GM12878 (cell line): ENCODE results near the gene HABP2. TPM values are rescaled to one million over a fixed set of nuclear protein-coding genes. Genes with fewer than 3 reads are reported as not detected.

Experiments used
- ATAC-seq: fragments of 200-7000 bp; cut with Tn5 transposase; 3 replicates; pipeline ENCODE4 v1.9.1; 2020; ENCODE audit warnings: mild to moderate bottlenecking, moderate library complexity
- BruUV-seq: library from RNA; stranded (reverse); fragments of 400-500 nt; replicated peaks from 2 replicates; lab custom pipeline; 2021; lab: Mats Ljungman, UMichigan
- CTCF ChIA-PET: fragments of 300-600 bp; sonication (Branson Sonifier 250); formaldehyde crosslinking; extraction: SDS; loops from one replicate; lab custom pipeline; 2021; ENCODE audit warnings: inconsistent platforms; lab: Yijun Ruan, JAX
- POLR2A ChIA-PET: fragments of 350-600 bp; formaldehyde crosslinking; extraction: SDS; loops from one replicate; lab custom pipeline; 2021; ENCODE audit warnings: inconsistent platforms; lab: Charles Lee
- RAD21 ChIA-PET: fragments of 300-600 bp; sonication (Branson Sonifier 250); formaldehyde crosslinking; loops from one replicate; lab custom pipeline; 2023; ENCODE audit warnings: antibody characterized with exemption; ENCODE audit not compliant: unreplicated experiment; lab: Charles Lee
- SMC1A ChIA-PET: fragments of 300-600 bp; sonication (Branson Sonifier 250); formaldehyde crosslinking; loops from one replicate; lab custom pipeline; 2023; ENCODE audit not compliant: unreplicated experiment, uncharacterized antibody; lab: Charles Lee
- DNase-seq: peaks from one replicate; pipeline ENCODE4 v3.0.0-alpha.2; 2011; ENCODE audit warnings: low read depth, low spot score
- FAIRE-seq: peaks from 3 replicates; lab custom pipeline; 2011; peaks lifted over from hg19 to GRCh38; lab: Jason Lieb, UNC
- H2AFZ ChIP-seq: 2 replicates; pipeline ENCODE4 v1.6.0; 2011; ENCODE audit warnings: low read depth, low read length, control low read depth; ENCODE audit not compliant: control insufficient read depth
- H3K27ac ChIP-seq: 2 replicates; pipeline ENCODE4 v1.5.1; 2011; ENCODE audit warnings: control low read depth; ENCODE audit not compliant: control insufficient read depth, insufficient read depth
- H3K27me3 ChIP-seq, 2 experiments: replicated peaks in 1 of 2; 2 replicates each; pipeline versions ENCODE4 v1.6.0 to v1.6.1; 2011; ENCODE audit warnings: low read length in 1 of 2; ENCODE audit not compliant: control insufficient read depth in 2 of 2, insufficient read depth in 2 of 2
- H3K36me3 ChIP-seq, 2 experiments: 2 replicates each; pipeline ENCODE4 v1.5.1; 2011; ENCODE audit warnings: low read length in 1 of 2; ENCODE audit not compliant: control insufficient read depth in 2 of 2, insufficient read depth in 2 of 2
- H3K4me1 ChIP-seq: 2 replicates; pipeline ENCODE4 v1.6.1; 2011; ENCODE audit warnings: mild to moderate bottlenecking, low read length, moderate library complexity, mixed read lengths; ENCODE audit not compliant: control insufficient read depth, insufficient read depth
- H3K4me2 ChIP-seq: 2 replicates; pipeline ENCODE4 v1.6.0; 2011; ENCODE audit warnings: control low read depth; ENCODE audit not compliant: control insufficient read depth, insufficient read depth
- H3K4me3 ChIP-seq: fragments of 200-600 bp; sonication (generic); 2 replicates; pipeline ENCODE4 v1.5.1; 2016
- H3K79me2 ChIP-seq: 2 replicates; pipeline ENCODE4 v1.6.0; 2011; ENCODE audit warnings: low read length; ENCODE audit not compliant: control insufficient read depth, insufficient read depth
- H3K9ac ChIP-seq: 2 replicates; pipeline ENCODE4 v1.8.0; 2011; ENCODE audit warnings: low read length, control low read depth, mixed read lengths; ENCODE audit not compliant: control insufficient read depth, insufficient read depth
- H3K9me3 ChIP-seq: replicated peaks from 3 replicates; pipeline ENCODE4 v1.5.1; 2011; ENCODE audit warnings: mild to moderate bottlenecking, low read length; ENCODE audit not compliant: control insufficient read depth, insufficient read depth
- H4K20me1 ChIP-seq: 2 replicates; pipeline ENCODE4 v1.6.0; 2011; ENCODE audit not compliant: control insufficient read depth, insufficient read depth
- EP300 ChIP-seq, 2 experiments: fragments of 150-350 bp in 1 of 2; IDR thresholded peaks; 2 replicates each; pipeline ENCODE4 v1.6.1; 2011 to 2012; ENCODE audit warnings: low read depth in 2 of 2, low read length in 2 of 2, borderline replicate concordance in 1 of 2, improper control_type of control experiment in 1 of 2, inconsistent platforms in 1 of 2; ENCODE audit not compliant: control insufficient read depth in 1 of 2
- NR2C1 ChIP-seq: fragments of 450-650 bp; IDR thresholded peaks from 2 replicates; pipeline ENCODE4 v1.6.1; 2017; ENCODE audit warnings: antibody characterized with exemption, mild to moderate bottlenecking, moderate library complexity
- RCOR1 ChIP-seq: conservative IDR thresholded peaks from 2 replicates; pipeline ENCODE4 v1.6.1; 2012; ENCODE audit warnings: low read depth, low read length, improper control_type of control experiment
- ZNF622 ChIP-seq: fragments of 450-650 bp; IDR thresholded peaks from 2 replicates; pipeline ENCODE4 v1.6.1; 2017; ENCODE audit warnings: mild to moderate bottlenecking, inconsistent platforms
- WGBS: methylation state at CpG from one replicate; pipeline ENCODE4 v1.1.6; 2016; ENCODE audit warnings: low lambda C conversion rate; ENCODE audit not compliant: insufficient replicate concordance, insufficient coverage; ENCODE audit errors: missing lambda C conversion rate; 5-methylcytosine and 5-hydroxymethylcytosine counted together
- in situ Hi-C: fragments of 300-500 bp; cut with MboI; formaldehyde crosslinking; loops from 9 replicates; pipeline ENCODE4 v1.14.3; 2018; ENCODE audit warnings: mixed read lengths
- intact Hi-C: fragments of 100-400 bp; cut with micrococcal nuclease; formaldehyde crosslinking; loops from one replicate; pipeline ENCODE4 v1.14.2; 2022; ENCODE audit not compliant: unreplicated experiment
- polyA plus RNA-seq, 11 experiments: library from polyadenylated mRNA; depleted of rRNA in 4 of 11; unstranded in 6 of 11; stranded (reverse) in 5 of 11; fragments of >200 nt; fragmentation: Nextera tagmentation in 4 of 11; fragmentation: Illumina TruSeq in 1 of 11; extraction: Ambion mirVana in 4 of 11; extraction: Trizol in 1 of 11; gene quantifications; 1 replicate in 1 of 11; 2 replicates in 10 of 11; pipeline versions ENCODE4 v1.2.1 to v1.2.3, GENCODE V29; 2011 to 2016; ENCODE audit warnings: inconsistent platforms in 2 of 11, missing spikeins in 2 of 11, low read depth in 1 of 11
- total RNA-seq, 4 experiments: library from RNA; depleted of rRNA in 3 of 4; stranded (reverse); fragments of >200 nt in 3 of 4; fragmentation: Illumina TruSeq in 1 of 4; extraction: Trizol in 1 of 4; gene quantifications; 2 replicates each; pipeline versions ENCODE4 v1.2.1 to v1.2.3, GENCODE V29; 2013 to 2021
- TF ChIP-seq, protein P1 (sequence below): fragments of 450-650 bp; IDR thresholded peaks from 2 replicates; pipeline ENCODE4 v1.6.1; 2018; ENCODE audit warnings: borderline replicate concordance, mild to moderate bottlenecking; ENCODE audit not compliant: partially characterized antibody
- TF ChIP-seq, protein P2 (sequence below): IDR thresholded peaks from 2 replicates; pipeline ENCODE4 v1.6.1; 2011; ENCODE audit warnings: low read depth, low read length, improper control_type of control experiment, borderline replicate concordance

Gene HABP2
- total and polyA plus RNA-seq, 10 of the 15 experiments (the other 5 are each of a cell fraction or from before 2014, with no cell fraction given): 0.13 TPM; not detected in 9

- Histone ChIP-seq H4K20me1 (no peaks in the 10 kb centered on the region), H3K4me1 (no peaks in the 10 kb centered on the region), H3K4me2 (no peak overlapping the region), H2AFZ (no peak overlapping the region), H3K36me3 (no peaks in the 10 kb centered on the region), H3K9ac (no peak overlapping the region), H3K27me3 (no peaks in the 10 kb centered on the region; a peak in 2 of 4 replicates), H3K4me3 (no peak overlapping the region), H3K9me3 (no peaks in the 10 kb centered on the region; the same call in 2 of the 3 replicates), H3K79me2 (no peaks in the 10 kb centered on the region), H3K27ac (no peak overlapping the region)
- intact Hi-C loops: no loop called here
- POLR2A ChIA-PET: interaction anchor here (0.6 kb wide), 1 partner anchor 18 kb away, joined by 3 read pairs; no protein-coding TSS in a partner anchor
- FAIRE-seq (no peak), ATAC-seq (no peak), DNase-seq (no peak)
- in situ Hi-C loops: no loop called here
- WGBS: 87% methylated on average over 1 of the region's 1 CpG
- RAD21 ChIA-PET: no interaction called here
- TF ChIP-seq RCOR1 (no peak), EP300 (IDR thresholded peaks at IDR 0.05; ENCODE audit: borderline replicate concordance in 1 of 2, control insufficient read depth in 1 of 2, low read depth in 2 of 2, low read length in 2 of 2) (no peak), ZNF622 (no peak), NR2C1 (no peak)
- TF ChIP-seq, protein P1, sequence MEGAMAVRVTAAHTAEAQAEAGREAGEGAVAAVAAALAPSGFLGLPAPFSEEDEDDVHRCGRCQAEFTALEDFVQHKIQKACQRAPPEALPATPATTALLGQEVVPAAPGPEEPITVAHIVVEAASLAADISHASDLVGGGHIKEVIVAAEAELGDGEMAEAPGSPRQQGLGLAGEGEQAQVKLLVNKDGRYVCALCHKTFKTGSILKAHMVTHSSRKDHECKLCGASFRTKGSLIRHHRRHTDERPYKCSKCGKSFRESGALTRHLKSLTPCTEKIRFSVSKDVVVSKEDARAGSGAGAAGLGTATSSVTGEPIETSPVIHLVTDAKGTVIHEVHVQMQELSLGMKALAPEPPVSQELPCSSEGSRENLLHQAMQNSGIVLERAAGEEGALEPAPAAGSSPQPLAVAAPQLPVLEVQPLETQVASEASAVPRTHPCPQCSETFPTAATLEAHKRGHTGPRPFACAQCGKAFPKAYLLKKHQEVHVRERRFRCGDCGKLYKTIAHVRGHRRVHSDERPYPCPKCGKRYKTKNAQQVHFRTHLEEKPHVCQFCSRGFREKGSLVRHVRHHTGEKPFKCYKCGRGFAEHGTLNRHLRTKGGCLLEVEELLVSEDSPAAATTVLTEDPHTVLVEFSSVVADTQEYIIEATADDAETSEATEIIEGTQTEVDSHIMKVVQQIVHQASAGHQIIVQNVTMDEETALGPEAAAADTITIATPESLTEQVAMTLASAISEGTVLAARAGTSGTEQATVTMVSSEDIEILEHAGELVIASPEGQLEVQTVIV: no peak
- TF ChIP-seq, protein P2, sequence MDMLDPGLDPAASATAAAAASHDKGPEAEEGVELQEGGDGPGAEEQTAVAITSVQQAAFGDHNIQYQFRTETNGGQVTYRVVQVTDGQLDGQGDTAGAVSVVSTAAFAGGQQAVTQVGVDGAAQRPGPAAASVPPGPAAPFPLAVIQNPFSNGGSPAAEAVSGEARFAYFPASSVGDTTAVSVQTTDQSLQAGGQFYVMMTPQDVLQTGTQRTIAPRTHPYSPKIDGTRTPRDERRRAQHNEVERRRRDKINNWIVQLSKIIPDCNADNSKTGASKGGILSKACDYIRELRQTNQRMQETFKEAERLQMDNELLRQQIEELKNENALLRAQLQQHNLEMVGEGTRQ: no peak
- no TSS peak for BruUV-seq
- SMC1A ChIA-PET: no interaction called here
- CTCF ChIA-PET: interaction anchor here (0.6 to 1.4 kb wide), 2 partner anchors 18 to 19 kb away, joined by 3 to 6 read pairs; no protein-coding TSS in a partner anchor
Measured at GRCh38 chr10:113544392-113544791, 8.5 kb upstream of the HABP2 start.
